ENCODE results near the gene SMIM41.

Gene SMIM41

GRCh38 chr12:52050758-52051541 is 28.6 kb upstream of the SMIM41 start, which contains the start of gene NR4A1:
Gene NR4A1, plus strand, starts transcription at chr12:52051442. Its CDS starts 2,887 bp downstream, at chr12:52054329.
- peak; percentile 99 for DNase-seq (ENCODE audit: low read depth in 2 of 2)

GRCh38 chr12:52052468-52053186 is 26.9 kb upstream of the SMIM41 start:
- DNase-seq (ENCODE audit: low read depth in 2 of 2): no peak

- DNase-seq (ENCODE audit: low read depth in 2 of 2): no peak
Observed at GRCh38 chr12:52053536-52054209, 25.8 kb upstream of the SMIM41 start.

- no peak for DNase-seq (ENCODE audit: low read depth in 2 of 2)
Observed at GRCh38 chr12:52054231-52054832, 25.2 kb upstream of the SMIM41 start.

GRCh38 chr12:52054833-52055730 is 24.4 kb upstream of the SMIM41 start:
- DNase-seq (ENCODE audit: low read depth in 2 of 2): no peak

GRCh38 chr12:52055731-52056711 is 23.5 kb upstream of the SMIM41 start:
- DNase-seq (ENCODE audit: low read depth in 2 of 2): no peak

GRCh38 chr12:52056801-52057637 is 22.5 kb upstream of the SMIM41 start:
- no peak for DNase-seq (ENCODE audit: low read depth in 2 of 2)

GRCh38 chr12:52057638-52058576 is 21.6 kb upstream of the SMIM41 start:
- no peak for DNase-seq (ENCODE audit: low read depth in 2 of 2)

GRCh38 chr12:52058631-52059361 is 20.7 kb upstream of the SMIM41 start:
- no peak for DNase-seq (ENCODE audit: low read depth in 2 of 2)

GRCh38 chr12:52059582-52060497 is 19.7 kb upstream of the SMIM41 start:
- DNase-seq (ENCODE audit: low read depth in 2 of 2): no peak

GRCh38 chr12:52060498-52061177 is 18.9 kb upstream of the SMIM41 start:
- no peak for DNase-seq (ENCODE audit: low read depth in 2 of 2)

- no peak for DNase-seq (ENCODE audit: low read depth in 2 of 2)
Observed at GRCh38 chr12:52061470-52062166, 17.9 kb upstream of the SMIM41 start.

- no peak for DNase-seq (ENCODE audit: low read depth in 2 of 2)
Observed at GRCh38 chr12:52062167-52063081, 17.1 kb upstream of the SMIM41 start.
